Measurements from ENCODE around the gene COL27A1.

DNA sequence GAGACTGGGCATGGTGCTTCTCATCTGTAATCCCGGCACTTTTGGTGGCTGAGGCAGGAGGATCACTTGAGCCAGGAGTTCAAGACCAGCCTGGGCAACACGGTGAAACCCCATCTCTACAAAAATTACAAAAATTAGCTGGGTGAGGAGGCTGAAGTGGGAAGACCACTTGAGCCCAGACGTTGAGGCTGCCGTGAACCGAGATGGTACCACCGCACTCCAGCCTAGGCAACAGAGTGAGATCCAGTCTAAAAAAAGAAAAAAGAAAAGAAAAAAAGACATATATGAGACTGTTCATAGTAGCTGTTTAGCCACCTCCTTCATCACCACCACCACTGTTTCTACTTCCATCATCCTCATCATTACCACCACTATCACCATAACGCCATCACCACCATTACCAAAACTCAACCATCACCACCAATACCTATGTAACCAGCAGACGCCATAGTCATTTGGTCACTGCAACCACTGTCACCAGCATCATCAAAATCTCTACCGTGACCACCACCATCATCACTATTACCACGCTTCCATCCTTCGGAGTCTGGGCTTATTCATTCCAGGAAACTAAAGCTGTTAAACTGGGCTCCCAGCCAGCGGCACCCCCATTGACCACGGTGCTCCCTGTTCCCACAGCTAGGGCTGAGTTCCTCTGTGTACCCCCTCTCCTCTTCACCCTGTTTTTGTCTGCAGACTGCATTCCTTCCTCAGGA lies 47.9 kb upstream of the COL27A1 start:
- TF ChIP-seq CTCF (IDR thresholded peaks at IDR 0.05; ENCODE audit: poor library complexity) (no peak), EZH2phosphoT487 (IDR thresholded peaks at IDR 0.05; ENCODE audit: low read depth, severe bottlenecking, unreplicated experiment) (no peak)
